Measurements from ENCODE around the gene KSR2.

KSR2 gene

GRCh38 chr12:117417004-117417403 lies 551.8 kb downstream of the KSR2 start:
- no peaks in the 10 kb centered on the region for H3K9me2 ChIP-seq (ENCODE audit: low read depth, low read length)
- H3K27ac ChIP-seq (ENCODE audit: low read depth, low read length, poor library complexity, severe bottlenecking), result no peak overlapping the region
- no peak overlapping the region for H3K9ac ChIP-seq (ENCODE audit: low read length)
- no peaks in the 10 kb centered on the region for H3K36me3 ChIP-seq (ENCODE audit: insufficient read depth, low read length)
- no peak overlapping the region for H3K4me2 ChIP-seq (ENCODE audit: low read length)
- TF ChIP-seq CTCF (IDR thresholded peaks at IDR 0.05; ENCODE audit: low read length) (no peak), EZH2 (IDR thresholded peaks at IDR 0.05; ENCODE audit: borderline replicate concordance, low read length) (no peak)
- H3K79me2 ChIP-seq (ENCODE audit: insufficient read depth, low read length), result no peaks in the 10 kb centered on the region
- H3K9me3 ChIP-seq (ENCODE audit: low read length), result no peaks in the 10 kb centered on the region
- no peaks in the 10 kb centered on the region for H3K4me1 ChIP-seq (ENCODE audit: insufficient read depth, low read length, severe bottlenecking)
- H3K4me3 ChIP-seq (ENCODE audit: low read depth, low read length, poor library complexity, severe bottlenecking), result no peak overlapping the region
- no peaks in the 10 kb centered on the region for H3F3A ChIP-seq (ENCODE audit: insufficient read depth, low read length)
- no peaks in the 10 kb centered on the region for H3K27me3 ChIP-seq (ENCODE audit: insufficient read depth, low read length)
- no peaks in the 10 kb centered on the region for H4K20me1 ChIP-seq (ENCODE audit: insufficient read depth, low read length)
- H2AFZ ChIP-seq (ENCODE audit: low read length), result no peak overlapping the region

DNA sequence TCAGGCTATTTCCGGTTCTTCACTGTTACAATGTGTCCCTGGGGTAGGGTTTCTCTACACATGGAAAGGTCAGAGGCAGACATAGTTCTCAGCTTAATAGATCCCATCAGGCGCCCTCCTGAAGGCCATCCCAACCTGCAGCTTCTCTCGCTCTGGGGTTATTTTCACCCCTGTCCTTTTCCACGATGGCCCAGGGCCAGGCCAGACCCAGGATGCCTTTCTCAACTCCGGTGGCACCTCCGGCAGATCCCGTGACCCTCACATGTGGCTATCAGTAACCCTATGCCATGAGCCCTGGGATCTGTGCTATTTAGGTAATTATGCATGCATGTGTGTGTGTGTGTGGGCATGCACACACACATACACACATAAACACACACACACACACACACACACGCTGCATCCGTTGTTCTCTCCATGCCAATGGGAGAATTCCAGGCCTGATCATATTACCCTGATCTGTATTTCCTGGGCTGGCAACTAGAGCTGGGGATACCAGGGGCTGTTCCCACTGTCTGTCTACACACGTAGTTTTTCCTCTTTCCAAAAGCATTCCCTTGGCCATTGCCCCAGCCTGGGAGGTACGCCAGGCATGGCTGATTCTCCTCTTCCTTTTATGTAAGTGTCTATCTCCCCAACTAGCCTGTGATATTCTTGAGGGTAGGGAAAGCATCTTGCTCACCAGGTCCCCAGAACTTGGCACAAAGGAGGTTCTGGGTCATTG lies 556.2 kb downstream of the KSR2 start:
- H3K27ac ChIP-seq (ENCODE audit: low read depth, low read length, poor library complexity, severe bottlenecking), result no peak overlapping the region
- no peaks in the 10 kb centered on the region for H4K20me1 ChIP-seq (ENCODE audit: insufficient read depth, low read length)
- no peak overlapping the region for H3K4me2 ChIP-seq (ENCODE audit: low read length)
- H3K9me3 ChIP-seq (ENCODE audit: low read length), result no peaks in the 10 kb centered on the region
- no peaks in the 10 kb centered on the region for H3K27me3 ChIP-seq (ENCODE audit: insufficient read depth, low read length)
- H3K4me3 ChIP-seq (ENCODE audit: low read depth, low read length, poor library complexity, severe bottlenecking), result no peak overlapping the region
- no peak overlapping the region for H2AFZ ChIP-seq (ENCODE audit: low read length)
- H3K79me2 ChIP-seq (ENCODE audit: insufficient read depth, low read length), result no peaks in the 10 kb centered on the region
- H3F3A ChIP-seq (ENCODE audit: insufficient read depth, low read length), result no peaks in the 10 kb centered on the region
- H3K9me2 ChIP-seq (ENCODE audit: low read depth, low read length), result no peaks in the 10 kb centered on the region
- no peaks in the 10 kb centered on the region for H3K4me1 ChIP-seq (ENCODE audit: insufficient read depth, low read length, severe bottlenecking)
- TF ChIP-seq EZH2 (IDR thresholded peaks at IDR 0.05; ENCODE audit: borderline replicate concordance, low read length), result no peak
- no peak for TF ChIP-seq CTCF (IDR thresholded peaks at IDR 0.05; ENCODE audit: low read length)
- H3K36me3 ChIP-seq (ENCODE audit: insufficient read depth, low read length), result no peaks in the 10 kb centered on the region
- H3K9ac ChIP-seq (ENCODE audit: low read length), result no peak overlapping the region

DNA sequence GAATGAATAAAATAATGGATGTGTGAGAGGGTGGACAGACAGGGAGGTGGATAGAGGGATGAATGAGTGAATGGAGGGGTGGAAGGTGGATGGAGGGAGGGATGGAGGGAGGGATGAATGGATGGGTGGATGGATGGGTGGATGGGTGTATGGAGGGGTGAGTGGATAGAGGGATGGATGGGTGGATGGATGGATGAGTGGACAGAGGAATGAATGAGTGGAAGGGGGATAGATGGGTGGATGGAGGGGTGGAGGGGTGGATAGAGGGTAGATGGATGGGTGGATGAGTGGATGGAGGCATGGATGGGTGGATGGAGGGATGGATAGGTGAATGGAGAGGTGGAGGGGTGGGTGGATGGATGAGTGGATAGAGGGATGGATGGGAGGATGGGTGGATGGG lies 559.5 kb downstream of the KSR2 start:
- H3K4me2 ChIP-seq (ENCODE audit: low read length), result no peak overlapping the region
- no peak overlapping the region for H3K9ac ChIP-seq (ENCODE audit: low read length)
- H3K27ac ChIP-seq (ENCODE audit: low read depth, low read length, poor library complexity, severe bottlenecking), result no peak overlapping the region
- no peak overlapping the region for H3K4me3 ChIP-seq (ENCODE audit: low read depth, low read length, poor library complexity, severe bottlenecking)
- no peaks in the 10 kb centered on the region for H3K9me2 ChIP-seq (ENCODE audit: low read depth, low read length)
- H2AFZ ChIP-seq (ENCODE audit: low read length), result no peak overlapping the region
- H3K4me1 ChIP-seq (ENCODE audit: insufficient read depth, low read length, severe bottlenecking), result no peaks in the 10 kb centered on the region
- H3K27me3 ChIP-seq (ENCODE audit: insufficient read depth, low read length), result no peaks in the 10 kb centered on the region
- H3K9me3 ChIP-seq (ENCODE audit: low read length), result no peaks in the 10 kb centered on the region
- TF ChIP-seq EZH2 (IDR thresholded peaks at IDR 0.05; ENCODE audit: borderline replicate concordance, low read length), result no peak
- TF ChIP-seq CTCF (IDR thresholded peaks at IDR 0.05; ENCODE audit: low read length), result no peak
- H3K36me3 ChIP-seq (ENCODE audit: insufficient read depth, low read length), result no peaks in the 10 kb centered on the region
- H3F3A ChIP-seq (ENCODE audit: insufficient read depth, low read length), result no peaks in the 10 kb centered on the region
- no peaks in the 10 kb centered on the region for H3K79me2 ChIP-seq (ENCODE audit: insufficient read depth, low read length)
- no peaks in the 10 kb centered on the region for H4K20me1 ChIP-seq (ENCODE audit: insufficient read depth, low read length)
